ENCODE data around the gene MRPS18A.

DNA sequence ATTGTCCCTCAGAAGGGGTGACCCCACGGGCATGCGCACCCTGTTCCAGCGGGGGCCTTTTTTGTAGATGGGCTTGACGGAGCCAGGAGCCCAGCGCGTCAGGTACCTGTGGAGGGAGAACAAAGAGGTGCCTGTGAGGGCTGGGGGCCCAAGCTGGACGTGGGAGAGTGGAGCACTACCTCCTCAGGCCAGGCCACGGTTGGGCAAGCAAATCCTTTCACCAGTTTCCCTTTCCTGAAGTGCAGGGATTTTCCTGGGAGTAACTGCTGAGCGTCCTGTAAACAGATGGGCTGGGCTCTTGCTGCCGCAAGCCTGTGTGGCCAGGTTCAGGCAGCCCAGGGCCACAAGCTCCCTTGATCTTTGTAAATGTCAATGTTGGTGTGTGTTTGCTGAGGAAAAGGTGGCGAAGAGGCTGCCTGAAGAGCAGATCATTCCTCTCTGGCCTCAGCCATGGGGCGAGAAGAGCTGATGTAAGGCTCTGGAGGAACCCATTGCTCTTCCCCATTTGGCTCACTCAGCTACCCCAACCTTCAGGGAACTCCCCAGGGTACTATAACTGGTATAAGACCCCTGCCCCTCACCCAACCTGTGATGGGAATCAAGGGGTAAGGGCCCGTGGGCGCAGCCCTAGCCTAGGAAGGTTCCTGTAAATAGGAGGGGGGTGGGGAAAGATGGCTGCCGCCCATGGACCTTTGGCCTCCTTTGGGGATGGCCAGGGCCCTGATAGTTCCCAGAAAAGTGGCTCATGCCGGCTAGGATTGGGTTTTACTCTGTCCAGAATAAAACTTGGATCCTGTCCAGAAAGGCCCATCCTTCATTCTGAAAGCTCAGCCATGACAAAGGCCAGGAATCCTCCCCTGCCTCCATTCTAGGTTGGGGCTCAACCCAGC lies 15.5 kb downstream of the MRPS18A start:
- TF ChIP-seq, protein P1, sequence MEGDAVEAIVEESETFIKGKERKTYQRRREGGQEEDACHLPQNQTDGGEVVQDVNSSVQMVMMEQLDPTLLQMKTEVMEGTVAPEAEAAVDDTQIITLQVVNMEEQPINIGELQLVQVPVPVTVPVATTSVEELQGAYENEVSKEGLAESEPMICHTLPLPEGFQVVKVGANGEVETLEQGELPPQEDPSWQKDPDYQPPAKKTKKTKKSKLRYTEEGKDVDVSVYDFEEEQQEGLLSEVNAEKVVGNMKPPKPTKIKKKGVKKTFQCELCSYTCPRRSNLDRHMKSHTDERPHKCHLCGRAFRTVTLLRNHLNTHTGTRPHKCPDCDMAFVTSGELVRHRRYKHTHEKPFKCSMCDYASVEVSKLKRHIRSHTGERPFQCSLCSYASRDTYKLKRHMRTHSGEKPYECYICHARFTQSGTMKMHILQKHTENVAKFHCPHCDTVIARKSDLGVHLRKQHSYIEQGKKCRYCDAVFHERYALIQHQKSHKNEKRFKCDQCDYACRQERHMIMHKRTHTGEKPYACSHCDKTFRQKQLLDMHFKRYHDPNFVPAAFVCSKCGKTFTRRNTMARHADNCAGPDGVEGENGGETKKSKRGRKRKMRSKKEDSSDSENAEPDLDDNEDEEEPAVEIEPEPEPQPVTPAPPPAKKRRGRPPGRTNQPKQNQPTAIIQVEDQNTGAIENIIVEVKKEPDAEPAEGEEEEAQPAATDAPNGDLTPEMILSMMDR (conservative IDR thresholded peaks at IDR 0.05; ENCODE audit: low read length) = no peak
- TF ChIP-seq EZH2phosphoT487 (IDR thresholded peaks at IDR 0.05; ENCODE audit: borderline replicate concordance) = no peak

All from Loucy (cell line).